8988T (cell line): Measurements from ENCODE around the gene NCKAP1.

Experiments
- DNase-seq: peaks from one replicate; pipeline ENCODE4 v3.0.0; 2011

The NCKAP1 gene

GRCh38 chr2:182946958-182947369 lies 91.3 kb downstream of the NCKAP1 start:
- DNase-seq, result no peak

GRCh38 chr2:182943339-182943738 lies 94.9 kb downstream of the NCKAP1 start:
- no peak for DNase-seq

GRCh38 chr2:182942756-182943155 lies 95.5 kb downstream of the NCKAP1 start:
- DNase-seq, result no peak

GRCh38 chr2:182941919-182942318 lies 96.3 kb downstream of the NCKAP1 start:
- DNase-seq, result no peak

- no peak for DNase-seq
Measured at GRCh38 chr2:182941121-182941722, 97.0 kb downstream of the NCKAP1 start.

DNA sequence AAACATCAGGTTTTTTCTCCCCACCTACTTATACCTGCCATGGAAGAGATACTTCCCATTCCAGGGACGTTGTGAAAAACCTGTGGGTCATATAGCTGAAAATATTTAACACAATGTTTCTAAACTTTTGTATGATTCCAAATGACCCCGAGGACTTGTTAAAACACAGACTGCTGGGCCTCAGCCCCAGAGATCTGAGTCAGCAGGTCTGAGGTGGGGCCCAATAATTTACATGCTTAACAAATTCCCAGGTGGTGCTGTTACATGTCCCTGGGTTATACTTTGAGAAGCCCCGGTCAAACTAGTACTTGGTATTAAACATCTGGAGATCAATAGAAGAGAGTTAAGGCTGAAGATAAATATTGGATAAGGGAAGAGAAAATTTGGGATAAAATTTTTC lies 100.4 kb downstream of the NCKAP1 start:
- no peak for DNase-seq

DNA sequence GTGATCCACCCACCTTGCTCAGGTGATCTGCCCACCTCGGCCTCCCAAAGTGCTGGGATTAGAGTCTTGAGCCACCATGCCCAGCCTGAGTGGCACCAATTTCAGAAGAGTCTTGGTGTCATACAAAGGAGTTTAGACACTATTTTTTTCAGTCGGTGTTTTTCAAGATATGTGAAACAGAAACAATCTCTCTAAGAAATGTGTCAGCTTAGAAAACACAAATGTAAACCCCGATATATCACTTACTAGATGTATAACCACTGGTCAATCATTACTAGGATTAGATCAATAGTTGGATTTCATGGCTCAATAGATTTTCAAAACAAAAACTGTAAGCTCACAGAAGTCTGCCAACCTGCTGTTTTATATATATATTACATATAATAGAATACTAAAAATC lies 104.6 kb downstream of the NCKAP1 start:
- DNase-seq, result no peak

DNA sequence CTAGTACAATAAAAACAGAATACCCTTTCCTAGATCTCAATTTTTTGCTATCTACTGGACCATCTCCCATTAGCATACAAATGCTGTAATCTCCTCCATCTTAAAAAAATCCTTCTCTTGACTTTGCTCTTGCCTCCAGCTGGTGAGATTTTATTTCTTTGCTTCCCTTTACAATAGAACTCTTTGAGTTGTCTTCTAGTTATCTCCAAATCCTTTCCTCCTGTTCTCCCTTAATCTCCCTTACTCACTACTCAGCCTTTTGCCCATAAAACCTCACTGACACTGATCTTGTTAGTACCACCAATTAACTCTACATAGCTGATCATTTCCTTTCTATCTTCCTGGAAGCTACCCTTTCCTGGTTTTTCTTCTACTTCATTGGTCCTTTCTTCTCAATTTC lies 108.3 kb downstream of the NCKAP1 start:
- DNase-seq, result no peak

GRCh38 chr2:182924306-182924705 lies 114.0 kb downstream of the NCKAP1 start:
- no peak for DNase-seq

DNA sequence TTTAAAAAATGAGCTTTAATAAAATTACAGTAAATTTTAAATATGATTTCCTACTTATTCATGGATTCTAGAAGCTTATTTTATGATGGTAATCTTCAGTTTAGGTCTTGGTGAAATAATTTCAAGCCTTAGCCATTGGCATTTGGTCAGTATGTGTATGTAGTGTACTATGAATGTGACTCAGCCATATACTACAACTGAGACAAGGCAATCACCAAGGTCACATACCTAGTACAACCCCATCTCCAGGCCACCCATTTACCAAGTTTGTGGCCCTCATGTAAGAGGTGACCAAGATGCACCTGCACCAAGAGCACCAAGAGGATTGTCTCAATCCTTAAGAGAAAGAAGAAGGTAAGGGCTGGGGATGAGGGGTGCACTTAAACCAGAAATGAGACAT lies 117.0 kb downstream of the NCKAP1 start:
- DNase-seq, result no peak

GRCh38 chr2:182920631-182921056 lies 117.6 kb downstream of the NCKAP1 start:
- no peak for DNase-seq

- no peak for DNase-seq
Measured at GRCh38 chr2:182920089-182920488, 118.2 kb downstream of the NCKAP1 start.

DNA sequence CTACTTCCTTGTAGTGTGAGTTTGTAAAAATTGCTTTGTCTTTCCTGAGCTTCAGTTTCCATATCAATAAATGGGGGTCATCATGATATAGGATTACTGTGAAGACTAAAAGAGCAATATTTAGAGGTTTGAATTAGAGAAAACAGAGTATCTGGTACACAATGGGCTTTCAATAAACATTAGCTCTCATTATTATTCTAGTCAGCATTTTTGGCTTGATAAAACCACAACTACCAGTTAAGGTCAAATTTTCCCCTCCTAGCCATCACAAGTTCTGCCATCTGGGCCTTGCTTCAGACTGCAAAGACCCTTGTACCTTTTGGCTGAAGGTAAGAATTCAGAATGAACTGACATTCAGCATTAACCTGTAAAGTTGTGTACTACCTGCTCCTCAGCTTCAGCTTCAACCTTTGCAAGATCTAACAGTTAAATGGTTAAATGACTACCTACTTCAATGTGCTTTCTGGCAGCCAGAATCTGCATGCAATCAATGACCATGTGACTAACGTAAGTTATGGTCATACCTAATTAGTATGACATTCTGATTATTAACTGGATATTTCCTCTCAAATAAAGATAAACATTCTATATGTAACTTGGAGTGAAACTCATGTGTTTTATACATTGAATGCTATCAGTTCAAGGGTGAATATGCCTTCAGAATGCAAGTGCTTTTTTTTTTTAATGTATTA lies 119.2 kb downstream of the NCKAP1 start:
- no peak for DNase-seq

GRCh38 chr2:182917924-182918323 lies 120.3 kb downstream of the NCKAP1 start:
- no peak for DNase-seq

GRCh38 chr2:182916417-182916816 lies 121.8 kb downstream of the NCKAP1 start:
- DNase-seq, result no peak

- no peak for DNase-seq
Measured at GRCh38 chr2:182915369-182916326, 122.6 kb downstream of the NCKAP1 start.

DNA sequence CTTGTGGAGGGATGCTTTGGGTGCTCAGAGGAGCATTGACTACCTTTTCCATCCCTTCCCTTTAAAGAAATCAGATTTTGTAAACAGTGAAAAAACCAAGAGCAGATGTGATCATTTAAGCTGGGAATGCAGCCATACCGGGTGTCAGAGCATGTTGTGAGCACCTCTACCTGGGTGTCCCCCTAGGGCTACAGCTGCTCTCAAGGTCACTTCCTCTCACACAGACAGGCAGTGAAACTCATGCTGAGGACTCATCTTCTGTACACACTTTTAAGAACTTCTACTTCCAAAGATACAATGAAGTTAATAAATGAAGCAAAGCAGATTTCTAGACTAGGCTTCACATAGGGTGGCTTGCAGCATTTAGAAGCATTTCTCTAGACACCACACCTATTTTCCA lies 123.4 kb downstream of the NCKAP1 start:
- no peak for DNase-seq

DNA sequence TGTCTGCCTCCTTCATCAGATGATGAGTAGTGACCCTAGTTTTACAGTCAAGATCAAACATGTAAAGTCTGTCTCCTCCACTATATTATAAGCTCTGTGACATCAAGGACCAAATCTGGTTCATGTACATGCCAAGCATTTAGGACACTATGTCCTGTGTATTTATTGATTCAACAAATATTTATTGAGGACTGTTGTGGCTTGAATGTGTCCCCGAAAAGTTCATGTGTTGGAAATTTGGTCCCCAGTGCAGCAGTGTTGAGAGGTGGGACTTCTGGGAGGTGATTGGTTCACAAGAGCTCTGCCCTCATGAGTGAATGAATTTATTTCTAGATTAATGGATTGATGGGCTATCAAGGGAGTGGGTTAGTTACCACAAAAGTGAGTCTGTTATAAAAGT lies 125.2 kb downstream of the NCKAP1 start:
- DNase-seq, result no peak

DNA sequence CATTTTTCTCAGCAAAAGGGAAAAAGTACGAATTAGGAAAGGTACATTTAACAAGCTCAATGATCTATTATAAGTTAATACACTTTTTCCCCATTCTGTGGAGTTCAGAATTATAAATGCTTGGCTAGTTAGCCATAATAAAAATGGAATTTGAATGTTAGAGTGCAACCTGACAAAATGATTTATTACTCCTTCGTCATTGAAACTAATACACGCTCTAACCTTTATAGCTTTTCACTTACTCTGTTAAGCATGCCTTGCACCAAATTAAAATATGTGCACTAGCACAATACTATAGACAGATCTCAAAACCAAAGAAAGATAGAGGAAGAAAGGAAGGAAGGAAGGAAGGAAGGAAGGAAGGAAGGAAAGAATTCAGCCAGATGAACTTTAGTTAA lies 125.7 kb downstream of the NCKAP1 start:
- no peak for DNase-seq

DNA sequence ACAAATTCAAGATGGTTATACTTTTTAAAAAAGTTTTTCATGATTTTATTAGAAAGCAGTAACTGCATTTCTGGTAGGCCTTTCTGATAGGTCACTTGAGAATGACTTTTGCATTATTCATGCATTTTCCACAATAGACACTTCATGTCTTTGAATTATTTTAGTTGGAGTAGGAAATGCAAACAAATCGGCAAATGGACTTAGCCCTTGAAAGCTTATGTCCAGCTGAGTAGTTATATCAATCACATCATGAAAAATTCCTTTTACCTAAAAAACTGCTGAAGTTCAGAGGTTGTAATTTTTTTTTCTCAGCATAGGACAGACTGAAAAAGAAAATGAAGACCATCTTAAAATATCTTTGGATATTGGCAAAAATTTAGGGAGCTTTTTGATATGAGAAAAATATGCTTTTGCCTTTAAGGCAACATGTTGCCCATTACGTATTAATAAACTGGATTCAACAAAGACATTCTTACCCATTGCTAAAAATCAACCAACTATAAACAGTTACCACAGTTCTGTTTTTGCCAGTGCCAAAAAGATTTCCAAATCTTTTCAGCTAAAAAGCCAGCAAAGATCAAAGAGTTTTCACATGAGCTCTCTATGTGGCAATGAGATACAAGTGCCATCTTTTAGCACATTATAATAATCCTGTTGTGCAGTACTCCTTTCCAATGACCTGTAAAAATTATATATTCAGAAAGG lies 126.3 kb downstream of the NCKAP1 start:
- no peak for DNase-seq

- no peak for DNase-seq
Measured at GRCh38 chr2:182910965-182911364, 127.3 kb downstream of the NCKAP1 start.

DNA sequence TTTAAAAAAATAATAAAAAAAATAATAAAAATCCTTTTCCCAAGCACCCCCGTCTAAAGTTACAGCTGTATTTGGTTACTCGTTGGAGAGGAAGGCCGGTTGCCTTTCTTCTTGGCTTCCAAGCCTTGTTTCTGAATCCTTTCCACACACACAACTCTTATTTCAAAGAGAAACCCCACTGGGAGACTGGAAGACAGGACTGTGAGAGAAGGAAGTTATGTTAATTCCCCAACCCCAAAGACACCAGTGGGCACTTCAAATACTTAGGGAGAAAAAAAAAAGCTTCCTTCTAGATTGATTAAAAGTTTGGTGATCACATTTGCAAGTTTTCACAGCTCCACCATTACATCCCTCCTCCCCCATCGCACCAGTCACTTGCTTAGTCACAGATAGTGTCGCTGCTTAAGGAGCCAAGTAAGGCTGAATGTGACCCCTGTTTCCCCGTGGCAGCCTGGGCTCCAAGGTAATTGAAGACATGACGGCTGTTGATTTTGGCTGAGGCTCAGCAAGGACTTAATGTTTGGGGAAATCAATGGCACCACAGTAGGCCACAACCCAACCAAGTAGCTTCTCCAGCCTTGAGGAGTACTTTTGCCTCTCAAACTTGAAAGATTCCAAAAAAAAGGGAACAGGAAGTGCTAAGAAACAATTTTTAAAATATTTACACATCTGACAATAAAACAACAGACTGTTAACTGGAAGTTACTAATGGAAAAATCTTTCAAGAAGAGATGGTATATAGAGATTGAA lies 131.0 kb downstream of the NCKAP1 start:
- DNase-seq, result no peak
